ENCODE measurements around the gene ZNRD2.

GRCh38 chr11:65609229-65609628, 39.0 kb downstream of the ZNRD2 start:
- TF ChIP-seq, protein P1, sequence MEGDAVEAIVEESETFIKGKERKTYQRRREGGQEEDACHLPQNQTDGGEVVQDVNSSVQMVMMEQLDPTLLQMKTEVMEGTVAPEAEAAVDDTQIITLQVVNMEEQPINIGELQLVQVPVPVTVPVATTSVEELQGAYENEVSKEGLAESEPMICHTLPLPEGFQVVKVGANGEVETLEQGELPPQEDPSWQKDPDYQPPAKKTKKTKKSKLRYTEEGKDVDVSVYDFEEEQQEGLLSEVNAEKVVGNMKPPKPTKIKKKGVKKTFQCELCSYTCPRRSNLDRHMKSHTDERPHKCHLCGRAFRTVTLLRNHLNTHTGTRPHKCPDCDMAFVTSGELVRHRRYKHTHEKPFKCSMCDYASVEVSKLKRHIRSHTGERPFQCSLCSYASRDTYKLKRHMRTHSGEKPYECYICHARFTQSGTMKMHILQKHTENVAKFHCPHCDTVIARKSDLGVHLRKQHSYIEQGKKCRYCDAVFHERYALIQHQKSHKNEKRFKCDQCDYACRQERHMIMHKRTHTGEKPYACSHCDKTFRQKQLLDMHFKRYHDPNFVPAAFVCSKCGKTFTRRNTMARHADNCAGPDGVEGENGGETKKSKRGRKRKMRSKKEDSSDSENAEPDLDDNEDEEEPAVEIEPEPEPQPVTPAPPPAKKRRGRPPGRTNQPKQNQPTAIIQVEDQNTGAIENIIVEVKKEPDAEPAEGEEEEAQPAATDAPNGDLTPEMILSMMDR (IDR thresholded peaks at IDR 0.05; ENCODE audit: insufficient read depth, low read length, poor library complexity, severe bottlenecking), result no peak
- no peak for TF ChIP-seq EZH2phosphoT487 (conservative IDR thresholded peaks at IDR 0.05; ENCODE audit: low read length)
